ENCODE measurements around the gene HMGCS1.

DNA sequence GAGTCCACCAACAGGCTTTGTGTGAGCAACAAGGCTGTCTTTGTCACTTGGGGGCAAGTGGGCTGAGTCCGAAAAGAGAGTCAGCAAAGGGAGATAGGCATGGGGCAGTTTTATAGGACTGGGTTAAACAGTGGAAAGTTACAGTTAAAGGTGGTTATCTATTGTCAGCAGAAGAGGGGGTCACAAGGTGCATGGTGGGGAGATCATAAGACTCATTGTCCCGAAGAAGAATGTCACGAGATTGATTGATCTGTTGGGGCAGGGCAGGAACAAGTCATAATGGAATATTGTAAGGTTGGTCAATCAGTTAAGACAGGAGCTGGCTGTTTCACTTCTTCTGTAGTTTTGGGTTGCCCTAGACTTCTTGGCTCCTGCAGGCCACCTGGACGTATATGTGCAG is 7.6 kb upstream of the HMGCS1 start:
- TF ChIP-seq, protein P1, sequence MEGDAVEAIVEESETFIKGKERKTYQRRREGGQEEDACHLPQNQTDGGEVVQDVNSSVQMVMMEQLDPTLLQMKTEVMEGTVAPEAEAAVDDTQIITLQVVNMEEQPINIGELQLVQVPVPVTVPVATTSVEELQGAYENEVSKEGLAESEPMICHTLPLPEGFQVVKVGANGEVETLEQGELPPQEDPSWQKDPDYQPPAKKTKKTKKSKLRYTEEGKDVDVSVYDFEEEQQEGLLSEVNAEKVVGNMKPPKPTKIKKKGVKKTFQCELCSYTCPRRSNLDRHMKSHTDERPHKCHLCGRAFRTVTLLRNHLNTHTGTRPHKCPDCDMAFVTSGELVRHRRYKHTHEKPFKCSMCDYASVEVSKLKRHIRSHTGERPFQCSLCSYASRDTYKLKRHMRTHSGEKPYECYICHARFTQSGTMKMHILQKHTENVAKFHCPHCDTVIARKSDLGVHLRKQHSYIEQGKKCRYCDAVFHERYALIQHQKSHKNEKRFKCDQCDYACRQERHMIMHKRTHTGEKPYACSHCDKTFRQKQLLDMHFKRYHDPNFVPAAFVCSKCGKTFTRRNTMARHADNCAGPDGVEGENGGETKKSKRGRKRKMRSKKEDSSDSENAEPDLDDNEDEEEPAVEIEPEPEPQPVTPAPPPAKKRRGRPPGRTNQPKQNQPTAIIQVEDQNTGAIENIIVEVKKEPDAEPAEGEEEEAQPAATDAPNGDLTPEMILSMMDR (IDR thresholded peaks at IDR 0.05), result no peak
- TF ChIP-seq POLR2A (IDR thresholded peaks at IDR 0.05), result no peak

All from body of pancreas (tissue), 4 donors.